ENCODE measurements around the gene CEP83. TPM values are rescaled to one million over a fixed set of nuclear protein-coding genes. Genes with fewer than 3 reads are reported as not detected.
A peak's percentile ranks its signal among the peaks of the same experiment; 100 is the strongest.

The CEP83 gene
- total and polyA plus RNA-seq, 2 experiments from 2014 or later: 5.8 to 6.9 TPM

DNA sequence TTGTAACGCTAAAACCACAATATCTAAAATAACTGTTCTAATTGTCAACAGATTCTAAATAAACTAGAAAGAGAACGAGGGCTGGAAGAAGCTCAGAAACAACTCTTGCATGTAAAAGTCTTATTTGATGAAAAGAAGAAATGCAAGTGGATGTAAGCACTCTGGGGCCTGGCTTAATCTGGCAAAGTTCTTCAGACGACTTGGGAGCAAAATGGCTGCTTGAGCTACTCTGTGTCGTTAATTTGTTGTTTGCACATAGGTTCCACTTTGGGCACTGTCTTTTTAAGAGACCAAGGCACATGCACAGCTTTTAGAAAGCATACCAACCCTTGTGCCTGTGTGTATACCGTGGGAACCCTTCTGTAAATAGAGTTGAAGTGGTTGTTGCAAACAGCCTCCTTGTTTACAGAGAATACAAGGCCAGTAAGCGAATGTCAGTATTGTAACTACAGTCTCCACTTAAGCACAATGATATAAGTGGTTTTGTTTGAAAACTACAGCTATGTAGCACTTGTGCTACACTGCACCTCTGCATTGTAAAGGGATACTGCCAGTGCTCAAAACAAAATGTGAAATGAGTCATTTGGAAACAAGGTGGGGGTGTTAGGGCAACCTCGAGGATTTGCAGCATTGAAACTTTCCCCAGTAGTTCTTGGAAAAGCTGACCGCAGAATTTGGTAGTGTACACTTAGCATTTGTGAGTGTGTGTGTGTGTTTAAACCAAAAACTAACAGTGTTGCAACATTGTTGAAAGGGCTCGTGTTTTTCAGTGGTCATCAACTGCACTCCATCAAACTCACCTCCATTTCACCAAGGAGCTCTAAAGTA, 154.3 kb downstream of the CEP83 start:
- Histone ChIP-seq H3F3A (ENCODE audit: insufficient read depth) (no peaks in the 10 kb centered on the region), H3K4me3 (no peak overlapping the region), H3K36me3 (ENCODE audit: low read depth) (peaks cover 10% of the 10 kb centered on the region; the same call in 1 of the 2 replicates), H3K9ac (no peak overlapping the region), H3K4me2 (ENCODE audit: unreplicated experiment) (no peak overlapping the region), H3K9me2 (ENCODE audit: insufficient read depth) (no peaks in the 10 kb centered on the region), H3K27ac (no peak overlapping the region), H3K4me1 (ENCODE audit: insufficient read depth) (peaks cover 15% of the 10 kb centered on the region), H4K20me1 (ENCODE audit: insufficient read depth) (no peaks in the 10 kb centered on the region), H3K79me2 (ENCODE audit: insufficient read depth) (no peaks in the 10 kb centered on the region), H2AFZ (no peak overlapping the region), H3K9me3 (ENCODE audit: low read depth) (no peaks in the 10 kb centered on the region), H3K27me3 (replicated peaks; ENCODE audit: insufficient read depth) (no peaks in the 10 kb centered on the region)
- TF ChIP-seq EZH2phosphoT487 (IDR thresholded peaks at IDR 0.05; ENCODE audit: insufficient read depth, low read depth): no peak
- TF ChIP-seq EZH2 (IDR thresholded peaks at IDR 0.05; ENCODE audit: insufficient read depth, poor library complexity, severe bottlenecking): no peak
- in situ Hi-C loops (cut with MboI): no loop called here
- peak; percentile 29 for DNase-seq
- WGBS, 2 experiments (ENCODE audit: low coverage in 1 of 2, low lambda C conversion rate in 2 of 2, missing lambda C conversion rate in 2 of 2): 71 to 81% methylated on average over 9 of the region's 9 CpGs

GRCh38 chr12:94304566-94305061, 155.1 kb downstream of the CEP83 start:
- Histone ChIP-seq H3F3A (ENCODE audit: insufficient read depth) (no peaks in the 10 kb centered on the region), H3K4me3 (no peak overlapping the region), H3K4me1 (ENCODE audit: insufficient read depth) (peaks cover 15% of the 10 kb centered on the region), H3K27me3 (replicated peaks; ENCODE audit: insufficient read depth) (no peaks in the 10 kb centered on the region), H3K27ac (no peak overlapping the region), H3K9me3 (ENCODE audit: low read depth) (no peaks in the 10 kb centered on the region), H4K20me1 (ENCODE audit: insufficient read depth) (no peaks in the 10 kb centered on the region), H3K9me2 (ENCODE audit: insufficient read depth) (no peaks in the 10 kb centered on the region), H2AFZ (no peak overlapping the region), H3K79me2 (ENCODE audit: insufficient read depth) (no peaks in the 10 kb centered on the region), H3K36me3 (ENCODE audit: low read depth) (peaks cover 10% of the 10 kb centered on the region; the same call in 1 of the 2 replicates), H3K9ac (no peak overlapping the region), H3K4me2 (ENCODE audit: unreplicated experiment) (no peak overlapping the region)
- in situ Hi-C loops (cut with MboI): no loop called here
- TF ChIP-seq EZH2 (IDR thresholded peaks at IDR 0.05; ENCODE audit: insufficient read depth, poor library complexity, severe bottlenecking) (no peak), EZH2phosphoT487 (IDR thresholded peaks at IDR 0.05; ENCODE audit: insufficient read depth, low read depth) (no peak)
- WGBS, 2 experiments (ENCODE audit: low coverage in 1 of 2, low lambda C conversion rate in 2 of 2, missing lambda C conversion rate in 2 of 2): 91% methylated on average over 3 of the region's 3 CpGs
- DNase-seq: peak; percentile 50

- WGBS, 2 experiments (ENCODE audit: low coverage in 1 of 2, low lambda C conversion rate in 2 of 2, missing lambda C conversion rate in 2 of 2): 67 to 70% methylated on average over 1 of the region's 1 CpG
- no peaks in the 10 kb centered on the region for H3K27me3 ChIP-seq (replicated peaks; ENCODE audit: insufficient read depth)
- no peak overlapping the region for H3K27ac ChIP-seq
- no peak overlapping the region for H3K9ac ChIP-seq
- no peaks in the 10 kb centered on the region for H3K9me3 ChIP-seq (ENCODE audit: low read depth)
- in situ Hi-C loops (cut with MboI): no loop called here
- no peaks in the 10 kb centered on the region for H4K20me1 ChIP-seq (ENCODE audit: insufficient read depth)
- H3K4me1 ChIP-seq (ENCODE audit: insufficient read depth): peaks cover 15% of the 10 kb centered on the region
- no peaks in the 10 kb centered on the region for H3K79me2 ChIP-seq (ENCODE audit: insufficient read depth)
- DNase-seq: no peak
- no peak overlapping the region for H3K4me3 ChIP-seq
- no peak overlapping the region for H3K4me2 ChIP-seq (ENCODE audit: unreplicated experiment)
- no peak for TF ChIP-seq EZH2phosphoT487 (IDR thresholded peaks at IDR 0.05; ENCODE audit: insufficient read depth, low read depth)
- TF ChIP-seq EZH2 (IDR thresholded peaks at IDR 0.05; ENCODE audit: insufficient read depth, poor library complexity, severe bottlenecking): no peak
- no peaks in the 10 kb centered on the region for H3F3A ChIP-seq (ENCODE audit: insufficient read depth)
- peaks cover 7% of the 10 kb centered on the region; the same call in 1 of the 2 replicates for H3K36me3 ChIP-seq (ENCODE audit: low read depth)
- no peak overlapping the region for H2AFZ ChIP-seq
- H3K9me2 ChIP-seq (ENCODE audit: insufficient read depth): no peaks in the 10 kb centered on the region
Observed at GRCh38 chr12:94304012-94304411, 155.7 kb downstream of the CEP83 start.

DNA sequence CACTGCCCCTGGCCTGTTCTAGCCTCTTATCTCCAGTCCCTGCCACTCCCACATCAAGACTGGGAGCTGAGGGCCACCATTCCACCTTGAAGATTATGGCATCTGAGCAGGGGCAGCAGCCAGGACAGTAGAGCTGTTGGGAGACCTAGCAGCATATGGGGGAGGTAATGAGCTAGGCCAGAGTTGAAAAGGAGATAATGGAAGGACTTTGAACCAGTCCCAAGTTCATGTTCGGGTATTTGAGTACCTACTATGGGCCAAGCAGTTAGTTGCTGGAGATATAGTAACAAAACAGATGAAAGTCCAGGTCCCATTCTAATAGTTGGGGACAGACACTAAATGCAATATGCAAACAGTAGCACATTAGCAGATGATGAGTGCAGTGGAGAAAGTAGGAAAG, 159.8 kb downstream of the CEP83 start:
- H3K27me3 ChIP-seq (replicated peaks; ENCODE audit: insufficient read depth): no peaks in the 10 kb centered on the region
- H4K20me1 ChIP-seq (ENCODE audit: insufficient read depth): no peaks in the 10 kb centered on the region
- no peaks in the 10 kb centered on the region for H3K9me3 ChIP-seq (ENCODE audit: low read depth)
- DNase-seq: no peak
- 76 to 82% methylated on average over 1 of the region's 1 CpG for WGBS, 2 experiments (ENCODE audit: low coverage in 1 of 2, low lambda C conversion rate in 2 of 2, missing lambda C conversion rate in 2 of 2)
- TF ChIP-seq EZH2 (IDR thresholded peaks at IDR 0.05; ENCODE audit: insufficient read depth, poor library complexity, severe bottlenecking) (no peak), EZH2phosphoT487 (IDR thresholded peaks at IDR 0.05; ENCODE audit: insufficient read depth, low read depth) (no peak)
- H2AFZ ChIP-seq: no peak overlapping the region
- H3K9ac ChIP-seq: no peak overlapping the region
- no peak overlapping the region for H3K27ac ChIP-seq
- no peak overlapping the region for H3K4me2 ChIP-seq (ENCODE audit: unreplicated experiment)
- H3F3A ChIP-seq (ENCODE audit: insufficient read depth): no peaks in the 10 kb centered on the region
- no peaks in the 10 kb centered on the region for H3K36me3 ChIP-seq (ENCODE audit: low read depth)
- no peaks in the 10 kb centered on the region for H3K9me2 ChIP-seq (ENCODE audit: insufficient read depth)
- no peak overlapping the region for H3K4me3 ChIP-seq
- H3K79me2 ChIP-seq (ENCODE audit: insufficient read depth): no peaks in the 10 kb centered on the region
- in situ Hi-C loops (cut with MboI): no loop called here
- H3K4me1 ChIP-seq (ENCODE audit: insufficient read depth): peaks cover 5% of the 10 kb centered on the region
